GM10248 (cell line): Measurements from ENCODE around the gene TRDN.

Experiments
- CTCF ChIA-PET: fragments of 300-600 bp; sonication (Branson Sonifier 250); formaldehyde crosslinking; extraction: SDS; loops from one replicate; lab custom pipeline; 2021; ENCODE audit warnings: antibody characterized with exemption; lab: Yijun Ruan, JAX
- POLR2A ChIA-PET: fragments of 350-650 bp; sonication (Branson Sonifier 250); formaldehyde crosslinking; extraction: SDS; loops from one replicate; lab custom pipeline; 2020; ENCODE audit warnings: antibody characterized with exemption; lab: Yijun Ruan, JAX
- DNase-seq: peaks from one replicate; pipeline ENCODE4 v3.0.0; 2012; ENCODE audit errors: extremely low spot score
- CTCF ChIP-seq: IDR thresholded peaks from 2 replicates; pipeline ENCODE4 v1.5.1; 2012; ENCODE audit warnings: mild to moderate bottlenecking, low read depth; ENCODE audit errors: extremely low read depth, missing control alignments, control extremely low read depth

The TRDN gene

GRCh38 chr6:123655521-123656306 is 19.0 kb upstream of the TRDN start:
- ChIA-PET POLR2A (no interaction called here), CTCF (interaction anchor here (1.3 to 1.6 kb wide), 2 partner anchors 11 to 59 kb away, joined by 3 to 6 read pairs; no protein-coding TSS in a partner anchor)
- no peak for DNase-seq
- no peak for TF ChIP-seq CTCF

- POLR2A ChIA-PET: no interaction called here
- TF ChIP-seq CTCF: no peak
- CTCF ChIA-PET: interaction anchor here (1.1 to 1.7 kb wide), 2 partner anchors 9 to 11 kb away, joined by 4 read pairs; no protein-coding TSS in a partner anchor
- no peak for DNase-seq
These were observed 12.0 kb upstream of the TRDN start for GRCh38 chr6:123648723-123649122.

- ChIA-PET CTCF (interaction anchor here (1.1 to 1.7 kb wide), 2 partner anchors 9 to 11 kb away, joined by 4 read pairs; no protein-coding TSS in a partner anchor), POLR2A (no interaction called here)
- TF ChIP-seq CTCF: no peak
- DNase-seq: no peak
These were observed 11.3 kb upstream of the TRDN start for GRCh38 chr6:123648020-123648580.

- no peak for DNase-seq
- TF ChIP-seq CTCF: no peak
- ChIA-PET POLR2A (no interaction called here), CTCF (interaction anchor here (1.2 to 1.6 kb wide), 2 partner anchors 8 to 74 kb away, joined by 3 read pairs; no protein-coding TSS in a partner anchor)
These were observed 4.7 kb upstream of the TRDN start for GRCh38 chr6:123641497-123641896.

GRCh38 chr6:123640567-123641187 is 3.9 kb upstream of the TRDN start:
- CTCF ChIA-PET: no interaction called here
- no peak for TF ChIP-seq CTCF
- DNase-seq: no peak
- POLR2A ChIA-PET: no interaction called here

- ChIA-PET POLR2A (no interaction called here), CTCF (interaction anchor here (1.0 to 1.6 kb wide), 3 partner anchors 9 to 11 kb away, joined by 4 to 5 read pairs (median 4); no protein-coding TSS in a partner anchor)
- no peak for DNase-seq
- TF ChIP-seq CTCF: no peak
These were observed 2.1 kb upstream of the TRDN start for GRCh38 chr6:123638865-123639264.
